Cardiac fibroblast (primary cell): ENCODE measurements around the gene WSCD1.

Experiments
- DNase-seq, 2 donors: peaks; one replicate each; pipeline versions ENCODE4 v3.0.0 to v3.0.0-alpha.2; 2010; ENCODE audit warnings: low read depth in 2 of 2
- H3K4me3 ChIP-seq, 2 donors: replicated peaks in 1 of 2; 1 replicate in 1 of 2; 2 replicates in 1 of 2; pipeline ENCODE4 v1.5.1; 2011; ENCODE audit warnings: low read depth in 2 of 2, low read length in 2 of 2, mild to moderate bottlenecking in 2 of 2, moderate library complexity in 1 of 2
- CTCF ChIP-seq: IDR thresholded peaks from one replicate; pipeline ENCODE4 v1.5.1; 2011; ENCODE audit warnings: low read depth, mild to moderate bottlenecking, low read length, inconsistent platforms

Gene WSCD1

GRCh38 chr17:6162216-6162615, 92.0 kb downstream of the WSCD1 start:
- no peak for TF ChIP-seq CTCF
- H3K4me3 ChIP-seq = no peak overlapping the region
- DNase-seq = no peak

- no peak for DNase-seq
- no peak for TF ChIP-seq CTCF
- H3K4me3 ChIP-seq = no peak overlapping the region
Measured at GRCh38 chr17:6162892-6163291, 92.7 kb downstream of the WSCD1 start.

- DNase-seq = peak in 1 of 2 donors; percentile 4
- H3K4me3 ChIP-seq = no peak overlapping the region
- TF ChIP-seq CTCF = no peak
Measured at GRCh38 chr17:6163612-6164333, 93.6 kb downstream of the WSCD1 start.

GRCh38 chr17:6164996-6165395, 94.8 kb downstream of the WSCD1 start:
- no peak for TF ChIP-seq CTCF
- no peak overlapping the region for H3K4me3 ChIP-seq
- no peak for DNase-seq

- TF ChIP-seq CTCF = no peak
Measured at GRCh38 chr17:6165806-6166205, 95.6 kb downstream of the WSCD1 start.

GRCh38 chr17:6166492-6167179, 96.5 kb downstream of the WSCD1 start:
- no peak overlapping the region for H3K4me3 ChIP-seq
- TF ChIP-seq CTCF = no peak
- no peak for DNase-seq

More at GRCh38 chr17:6165806-6166205, 95.6 kb downstream of the WSCD1 start:
- DNase-seq = no peak
- no peak overlapping the region for H3K4me3 ChIP-seq
